Liver (tissue), 3 donors: ENCODE data around the gene PRDM5.

Experiments
- EGR1 ChIP-seq, 2 donors: IDR thresholded peaks; 2 replicates each; pipeline ENCODE4 v1.6.1; 2016 to 2018; ENCODE audit warnings: antibody characterized with exemption in 2 of 2, low read depth in 2 of 2
- FOXA2 ChIP-seq: IDR thresholded peaks from 2 replicates; pipeline ENCODE4 v1.6.1; 2016; ENCODE audit warnings: antibody characterized with exemption
- GABPA ChIP-seq, 2 donors: IDR thresholded peaks in 1 of 2; conservative IDR thresholded peaks in 1 of 2; 2 replicates each; pipeline ENCODE4 v1.6.1; 2016; ENCODE audit warnings: antibody characterized with exemption in 2 of 2, mild to moderate bottlenecking in 1 of 2, moderate library complexity in 1 of 2
- RAD21 ChIP-seq, 2 donors: IDR thresholded peaks; 2 replicates each; pipeline ENCODE4 v1.6.1; 2016; ENCODE audit warnings: antibody characterized with exemption in 2 of 2, mild to moderate bottlenecking in 2 of 2
- SP1 ChIP-seq: IDR thresholded peaks from 2 replicates; pipeline ENCODE4 v1.6.1; 2018; ENCODE audit warnings: antibody characterized with exemption, mild to moderate bottlenecking
- TAF1 ChIP-seq: conservative IDR thresholded peaks from 2 replicates; pipeline ENCODE4 v1.6.1; 2016; ENCODE audit warnings: antibody characterized with exemption, mild to moderate bottlenecking
- TF ChIP-seq, protein P1 (sequence below): IDR thresholded peaks from 2 replicates; pipeline ENCODE4 v1.6.1; 2016; ENCODE audit warnings: antibody characterized with exemption, mild to moderate bottlenecking
- TF ChIP-seq, protein P2 (sequence below): fragments of 150-350 bp; IDR thresholded peaks from 2 replicates; pipeline ENCODE4 v1.5.1; 2017; ENCODE audit warnings: improper control_type of control experiment, low read depth, low read length; ENCODE audit not compliant: missing input control
- TF ChIP-seq, protein P3 (sequence below): IDR thresholded peaks from 2 replicates; pipeline ENCODE4 v1.6.1; 2016; ENCODE audit warnings: antibody characterized with exemption
- donor health status: healthy.
- donor health status: healthy.

GRCh38 chr4:120830204-120830603 lies 92.3 kb downstream of the PRDM5 start:
- no peak for TF ChIP-seq FOXA2
- TF ChIP-seq TAF1: no peak
- TF ChIP-seq SP1: no peak
- TF ChIP-seq, protein P1, sequence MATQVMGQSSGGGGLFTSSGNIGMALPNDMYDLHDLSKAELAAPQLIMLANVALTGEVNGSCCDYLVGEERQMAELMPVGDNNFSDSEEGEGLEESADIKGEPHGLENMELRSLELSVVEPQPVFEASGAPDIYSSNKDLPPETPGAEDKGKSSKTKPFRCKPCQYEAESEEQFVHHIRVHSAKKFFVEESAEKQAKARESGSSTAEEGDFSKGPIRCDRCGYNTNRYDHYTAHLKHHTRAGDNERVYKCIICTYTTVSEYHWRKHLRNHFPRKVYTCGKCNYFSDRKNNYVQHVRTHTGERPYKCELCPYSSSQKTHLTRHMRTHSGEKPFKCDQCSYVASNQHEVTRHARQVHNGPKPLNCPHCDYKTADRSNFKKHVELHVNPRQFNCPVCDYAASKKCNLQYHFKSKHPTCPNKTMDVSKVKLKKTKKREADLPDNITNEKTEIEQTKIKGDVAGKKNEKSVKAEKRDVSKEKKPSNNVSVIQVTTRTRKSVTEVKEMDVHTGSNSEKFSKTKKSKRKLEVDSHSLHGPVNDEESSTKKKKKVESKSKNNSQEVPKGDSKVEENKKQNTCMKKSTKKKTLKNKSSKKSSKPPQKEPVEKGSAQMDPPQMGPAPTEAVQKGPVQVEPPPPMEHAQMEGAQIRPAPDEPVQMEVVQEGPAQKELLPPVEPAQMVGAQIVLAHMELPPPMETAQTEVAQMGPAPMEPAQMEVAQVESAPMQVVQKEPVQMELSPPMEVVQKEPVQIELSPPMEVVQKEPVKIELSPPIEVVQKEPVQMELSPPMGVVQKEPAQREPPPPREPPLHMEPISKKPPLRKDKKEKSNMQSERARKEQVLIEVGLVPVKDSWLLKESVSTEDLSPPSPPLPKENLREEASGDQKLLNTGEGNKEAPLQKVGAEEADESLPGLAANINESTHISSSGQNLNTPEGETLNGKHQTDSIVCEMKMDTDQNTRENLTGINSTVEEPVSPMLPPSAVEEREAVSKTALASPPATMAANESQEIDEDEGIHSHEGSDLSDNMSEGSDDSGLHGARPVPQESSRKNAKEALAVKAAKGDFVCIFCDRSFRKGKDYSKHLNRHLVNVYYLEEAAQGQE: no peak
- TF ChIP-seq RAD21 (IDR thresholded peaks at IDR 0.05): no peak
- TF ChIP-seq, protein P2, sequence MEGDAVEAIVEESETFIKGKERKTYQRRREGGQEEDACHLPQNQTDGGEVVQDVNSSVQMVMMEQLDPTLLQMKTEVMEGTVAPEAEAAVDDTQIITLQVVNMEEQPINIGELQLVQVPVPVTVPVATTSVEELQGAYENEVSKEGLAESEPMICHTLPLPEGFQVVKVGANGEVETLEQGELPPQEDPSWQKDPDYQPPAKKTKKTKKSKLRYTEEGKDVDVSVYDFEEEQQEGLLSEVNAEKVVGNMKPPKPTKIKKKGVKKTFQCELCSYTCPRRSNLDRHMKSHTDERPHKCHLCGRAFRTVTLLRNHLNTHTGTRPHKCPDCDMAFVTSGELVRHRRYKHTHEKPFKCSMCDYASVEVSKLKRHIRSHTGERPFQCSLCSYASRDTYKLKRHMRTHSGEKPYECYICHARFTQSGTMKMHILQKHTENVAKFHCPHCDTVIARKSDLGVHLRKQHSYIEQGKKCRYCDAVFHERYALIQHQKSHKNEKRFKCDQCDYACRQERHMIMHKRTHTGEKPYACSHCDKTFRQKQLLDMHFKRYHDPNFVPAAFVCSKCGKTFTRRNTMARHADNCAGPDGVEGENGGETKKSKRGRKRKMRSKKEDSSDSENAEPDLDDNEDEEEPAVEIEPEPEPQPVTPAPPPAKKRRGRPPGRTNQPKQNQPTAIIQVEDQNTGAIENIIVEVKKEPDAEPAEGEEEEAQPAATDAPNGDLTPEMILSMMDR: no peak
- no peak for TF ChIP-seq EGR1 (IDR thresholded peaks at IDR 0.05; ENCODE audit: low read depth in 2 of 2)
- TF ChIP-seq, protein P3, sequence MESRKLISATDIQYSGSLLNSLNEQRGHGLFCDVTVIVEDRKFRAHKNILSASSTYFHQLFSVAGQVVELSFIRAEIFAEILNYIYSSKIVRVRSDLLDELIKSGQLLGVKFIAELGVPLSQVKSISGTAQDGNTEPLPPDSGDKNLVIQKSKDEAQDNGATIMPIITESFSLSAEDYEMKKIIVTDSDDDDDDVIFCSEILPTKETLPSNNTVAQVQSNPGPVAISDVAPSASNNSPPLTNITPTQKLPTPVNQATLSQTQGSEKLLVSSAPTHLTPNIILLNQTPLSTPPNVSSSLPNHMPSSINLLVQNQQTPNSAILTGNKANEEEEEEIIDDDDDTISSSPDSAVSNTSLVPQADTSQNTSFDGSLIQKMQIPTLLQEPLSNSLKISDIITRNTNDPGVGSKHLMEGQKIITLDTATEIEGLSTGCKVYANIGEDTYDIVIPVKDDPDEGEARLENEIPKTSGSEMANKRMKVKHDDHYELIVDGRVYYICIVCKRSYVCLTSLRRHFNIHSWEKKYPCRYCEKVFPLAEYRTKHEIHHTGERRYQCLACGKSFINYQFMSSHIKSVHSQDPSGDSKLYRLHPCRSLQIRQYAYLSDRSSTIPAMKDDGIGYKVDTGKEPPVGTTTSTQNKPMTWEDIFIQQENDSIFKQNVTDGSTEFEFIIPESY: no peak
- TF ChIP-seq GABPA (IDR thresholded peaks at IDR 0.05 in 1 of 2, conservative IDR thresholded peaks at IDR 0.05 in 1 of 2): no peak
